Activated CD8-positive, alpha-beta T cell treated with anti-CD3 and anti-CD28 coated beads for 36 hours (primary cell): Measurements from ENCODE around the gene HOXB2. TPM values are rescaled to one million over a fixed set of nuclear protein-coding genes. Genes with fewer than 3 reads are reported as not detected.

Experiments
- ATAC-seq: fragments of 200-7000 bp; cut with Tn5 transposase; one replicate; pipeline ENCODE4 v1.10.0; 2021; ENCODE audit warnings: mild to moderate bottlenecking, moderate library complexity
- CTCF ChIA-PET: fragments of 350-600 bp; sonication (Branson Sonifier 250); formaldehyde crosslinking; loops from one replicate; lab custom pipeline; 2021; ENCODE audit warnings: antibody characterized with exemption; lab: Charles Lee
- POLR2A ChIA-PET: fragments of 350-600 bp; sonication (Branson Sonifier 250); formaldehyde crosslinking; loops from one replicate; lab custom pipeline; 2021; ENCODE audit warnings: antibody characterized with exemption; lab: Charles Lee
- DNase-seq: peaks from one replicate; pipeline ENCODE4 v3.0.0-alpha.2; 2020
- H3K27ac Mint-ChIP-seq: one replicate; pipeline ENCODE4 v1.8.0; 2021; ENCODE audit warnings: mild to moderate bottlenecking, mixed read lengths
- H3K27me3 Mint-ChIP-seq: one replicate; pipeline ENCODE4 v1.8.0; 2021; ENCODE audit warnings: mixed read lengths
- H3K36me3 Mint-ChIP-seq: one replicate; pipeline ENCODE4 v1.8.0; 2021; ENCODE audit warnings: low read depth, mixed read lengths
- H3K4me1 Mint-ChIP-seq: one replicate; pipeline ENCODE4 v1.8.0; 2021; ENCODE audit warnings: low read depth, mixed read lengths
- H3K4me3 Mint-ChIP-seq: one replicate; pipeline ENCODE4 v1.8.0; 2021; ENCODE audit warnings: mild to moderate bottlenecking, moderate library complexity, mixed read lengths
- H3K9me3 Mint-ChIP-seq: one replicate; pipeline ENCODE4 v1.8.0; 2021; ENCODE audit warnings: mixed read lengths
- intact Hi-C: fragments of 100-400 bp; cut with micrococcal nuclease; formaldehyde crosslinking; loops from one replicate; pipeline ENCODE4 v1.10.0; 2022
- total RNA-seq, 2 experiments: library from RNA; stranded (reverse); gene quantifications; one replicate each; pipeline ENCODE4 v1.2.3, GENCODE V29; 2021
- TF ChIP-seq, protein P1 (sequence below): fragments of 200-600 bp; IDR thresholded peaks from one replicate; pipeline ENCODE4 v1.8.0; 2022; ENCODE audit warnings: antibody characterized with exemption, mild to moderate bottlenecking

HOXB2 gene
- total RNA-seq, 2 experiments from 2014 or later = 12.6 to 13.0 TPM

- peaks cover 16% of the 10 kb centered on the region for H3K27me3 Mint-ChIP-seq
- intact Hi-C loops = no loop called here
- POLR2A ChIA-PET = interaction anchor here (1.0 to 1.2 kb wide), 2 partner anchors 20 to 35 kb away, joined by 3 to 4 read pairs; no protein-coding TSS in a partner anchor
- ATAC-seq = no peak
- H3K27ac Mint-ChIP-seq = no peak overlapping the region
- no peaks in the 10 kb centered on the region for H3K36me3 Mint-ChIP-seq
- no peak for DNase-seq
- H3K9me3 Mint-ChIP-seq = no peaks in the 10 kb centered on the region
- TF ChIP-seq, protein P1, sequence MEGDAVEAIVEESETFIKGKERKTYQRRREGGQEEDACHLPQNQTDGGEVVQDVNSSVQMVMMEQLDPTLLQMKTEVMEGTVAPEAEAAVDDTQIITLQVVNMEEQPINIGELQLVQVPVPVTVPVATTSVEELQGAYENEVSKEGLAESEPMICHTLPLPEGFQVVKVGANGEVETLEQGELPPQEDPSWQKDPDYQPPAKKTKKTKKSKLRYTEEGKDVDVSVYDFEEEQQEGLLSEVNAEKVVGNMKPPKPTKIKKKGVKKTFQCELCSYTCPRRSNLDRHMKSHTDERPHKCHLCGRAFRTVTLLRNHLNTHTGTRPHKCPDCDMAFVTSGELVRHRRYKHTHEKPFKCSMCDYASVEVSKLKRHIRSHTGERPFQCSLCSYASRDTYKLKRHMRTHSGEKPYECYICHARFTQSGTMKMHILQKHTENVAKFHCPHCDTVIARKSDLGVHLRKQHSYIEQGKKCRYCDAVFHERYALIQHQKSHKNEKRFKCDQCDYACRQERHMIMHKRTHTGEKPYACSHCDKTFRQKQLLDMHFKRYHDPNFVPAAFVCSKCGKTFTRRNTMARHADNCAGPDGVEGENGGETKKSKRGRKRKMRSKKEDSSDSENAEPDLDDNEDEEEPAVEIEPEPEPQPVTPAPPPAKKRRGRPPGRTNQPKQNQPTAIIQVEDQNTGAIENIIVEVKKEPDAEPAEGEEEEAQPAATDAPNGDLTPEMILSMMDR = no peak
- no peak overlapping the region for H3K4me3 Mint-ChIP-seq
- CTCF ChIA-PET = interaction anchor here (1.6 to 2.3 kb wide), 5 partner anchors 50 to 163 kb away, joined by 4 to 9 read pairs (median 6); partner anchors contain the start of gene HOXB5
- H3K4me1 Mint-ChIP-seq = no peaks in the 10 kb centered on the region
Observed at GRCh38 chr17:48497103-48497502, 47.8 kb downstream of the HOXB2 start.

GRCh38 chr17:48494335-48494734 is 50.6 kb downstream of the HOXB2 start:
- H3K4me3 Mint-ChIP-seq = no peak overlapping the region
- ChIA-PET CTCF (interaction anchor here (1.5 kb wide), 1 partner anchor 122 kb away, joined by 4 read pairs; no protein-coding TSS in a partner anchor), POLR2A (no interaction called here)
- peaks cover 28% of the 10 kb centered on the region for H3K27me3 Mint-ChIP-seq
- no peak for DNase-seq
- intact Hi-C loops = no loop called here
- TF ChIP-seq, protein P1 = no peak
- no peak for ATAC-seq
- no peaks in the 10 kb centered on the region for H3K36me3 Mint-ChIP-seq
- H3K27ac Mint-ChIP-seq = no peak overlapping the region
- H3K9me3 Mint-ChIP-seq = no peaks in the 10 kb centered on the region
- peaks cover 14% of the 10 kb centered on the region for H3K4me1 Mint-ChIP-seq

Other genes with a start within 250 kb of the HOXB2 start
- gene SKAP1, start 114.9 kb downstream of the HOXB2 start, total RNA-seq = 10 to 100 TPM; 73.9 to 81.3 TPM
- not detected for gene HOXB1, start 14.1 kb downstream of the HOXB2 start, total RNA-seq
- gene HOXB4, start 33.2 kb upstream of the HOXB2 start, total RNA-seq = 1 to 10 TPM; 1.7 to 2.0 TPM
- gene HOXB3, start 45.1 kb upstream of the HOXB2 start, total RNA-seq = 1 to 10 TPM; 1.4 to 2.0 TPM
- gene HOXB5, start 48.7 kb upstream of the HOXB2 start, total RNA-seq = not detected
- gene HOXB6, start 59.9 kb upstream of the HOXB2 start, total RNA-seq = not detected
- gene HOXB7, start 65.9 kb upstream of the HOXB2 start, total RNA-seq = 1 to 10 TPM in 1 of 2 experiments, under 1 TPM in 1; 0.50 to 1.0 TPM
- not detected for gene HOXB8, start 70.2 kb upstream of the HOXB2 start, total RNA-seq
- 1 to 10 TPM; 6.9 to 7.0 TPM for gene HOXB9, start 81.2 kb upstream of the HOXB2 start, total RNA-seq
- gene PRAC1, start 177.4 kb upstream of the HOXB2 start, total RNA-seq = not detected
- gene PRAC2, start 178.1 kb upstream of the HOXB2 start, total RNA-seq = not detected
- not detected for gene HOXB13, start 183.6 kb upstream of the HOXB2 start, total RNA-seq